Peyer's patch (tissue), 4 donors: ENCODE measurements around the gene CHRNA1. TPM values are rescaled to one million over a fixed set of nuclear protein-coding genes. Genes with fewer than 3 reads are reported as not detected.

Source experiments
- DNase-seq, 3 donors: peaks; one replicate each; pipeline ENCODE4 v3.0.0-alpha.2; 2017 to 2019
- H3K27ac ChIP-seq, 4 donors: fragments of 200-600 bp; sonication (generic); one replicate each; pipeline ENCODE4 v1.5.1; 2016 to 2019
- H3K27me3 ChIP-seq, 2 donors: fragments of 200-600 bp; sonication (generic); one replicate each; pipeline ENCODE4 v1.5.1; 2019
- H3K36me3 ChIP-seq, 3 donors: fragments of 200-600 bp; sonication (generic); one replicate each; pipeline ENCODE4 v1.5.1; 2016 to 2019
- H3K4me1 ChIP-seq, 4 donors: fragments of 200-600 bp; sonication (generic); one replicate each; pipeline ENCODE4 v1.5.1; 2016 to 2019
- H3K4me3 ChIP-seq, 4 donors: fragments of 200-600 bp; sonication (generic); 1 replicate in 3 of 4; 2 replicates in 1 of 4; pipeline ENCODE4 v1.5.1; 2016 to 2019; ENCODE audit warnings: mild to moderate bottlenecking in 1 of 4
- H3K9me3 ChIP-seq, 4 donors: fragments of 200-600 bp; sonication (generic); one replicate each; pipeline ENCODE4 v1.5.1; 2016 to 2019; ENCODE audit warnings: mild to moderate bottlenecking in 1 of 4
- POLR2A ChIP-seq, 2 donors: fragments of 450-650 bp; IDR thresholded peaks; one replicate each; pipeline ENCODE4 v1.5.1; 2017; ENCODE audit warnings: antibody characterized with exemption in 2 of 2, mild to moderate bottlenecking in 2 of 2, moderate library complexity in 2 of 2
- total RNA-seq, 4 donors: library from RNA; depleted of rRNA; stranded (reverse); fragments of >200 nt; gene quantifications; one replicate each; pipeline ENCODE4 v1.1.0, GENCODE V29; 2016
- TF ChIP-seq, protein P1 (sequence below), 6 experiments: fragments of 450-650 bp in 4 of 6; fragments of 200-600 bp in 2 of 6; sonication (generic) in 1 of 6; IDR thresholded peaks; one replicate each; pipeline ENCODE4 v1.5.1; 2017 to 2019; ENCODE audit warnings: antibody characterized with exemption in 6 of 6, mild to moderate bottlenecking in 3 of 6, moderate library complexity in 1 of 6

The CHRNA1 gene
- total RNA-seq, 4 donors from 2014 or later = not detected

DNA sequence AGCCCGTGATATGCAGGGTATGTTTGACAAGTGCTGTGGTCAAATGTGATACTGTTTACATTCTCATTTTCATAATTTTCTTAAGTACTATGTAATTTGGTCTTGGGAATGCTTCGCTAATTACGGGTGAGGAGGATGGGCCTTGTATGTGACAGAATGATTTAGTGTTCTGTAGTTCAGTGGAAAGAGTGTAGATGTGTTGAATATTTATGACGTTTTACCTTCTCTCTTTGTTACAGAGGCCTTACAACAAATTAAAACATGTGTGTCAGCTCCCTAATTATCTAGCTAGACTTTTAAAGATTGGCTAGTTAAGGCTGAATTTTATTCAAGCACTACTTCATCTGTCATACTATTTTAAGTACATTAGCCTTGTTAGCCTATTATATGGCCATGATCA, 10.6 kb upstream of the CHRNA1 start:
- peaks cover 0 to 12% (median 0%) of the 10 kb centered on the region in 4 donors for H3K4me1 ChIP-seq
- no peak overlapping the region for H3K27ac ChIP-seq
- DNase-seq = no peak
- H3K9me3 ChIP-seq = no peaks in the 10 kb centered on the region
- no peak overlapping the region for H3K4me3 ChIP-seq
- no peaks in the 10 kb centered on the region for H3K27me3 ChIP-seq
- no peak for TF ChIP-seq POLR2A (IDR thresholded peaks at IDR 0.05)
- TF ChIP-seq, protein P1, sequence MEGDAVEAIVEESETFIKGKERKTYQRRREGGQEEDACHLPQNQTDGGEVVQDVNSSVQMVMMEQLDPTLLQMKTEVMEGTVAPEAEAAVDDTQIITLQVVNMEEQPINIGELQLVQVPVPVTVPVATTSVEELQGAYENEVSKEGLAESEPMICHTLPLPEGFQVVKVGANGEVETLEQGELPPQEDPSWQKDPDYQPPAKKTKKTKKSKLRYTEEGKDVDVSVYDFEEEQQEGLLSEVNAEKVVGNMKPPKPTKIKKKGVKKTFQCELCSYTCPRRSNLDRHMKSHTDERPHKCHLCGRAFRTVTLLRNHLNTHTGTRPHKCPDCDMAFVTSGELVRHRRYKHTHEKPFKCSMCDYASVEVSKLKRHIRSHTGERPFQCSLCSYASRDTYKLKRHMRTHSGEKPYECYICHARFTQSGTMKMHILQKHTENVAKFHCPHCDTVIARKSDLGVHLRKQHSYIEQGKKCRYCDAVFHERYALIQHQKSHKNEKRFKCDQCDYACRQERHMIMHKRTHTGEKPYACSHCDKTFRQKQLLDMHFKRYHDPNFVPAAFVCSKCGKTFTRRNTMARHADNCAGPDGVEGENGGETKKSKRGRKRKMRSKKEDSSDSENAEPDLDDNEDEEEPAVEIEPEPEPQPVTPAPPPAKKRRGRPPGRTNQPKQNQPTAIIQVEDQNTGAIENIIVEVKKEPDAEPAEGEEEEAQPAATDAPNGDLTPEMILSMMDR (IDR thresholded peaks at IDR 0.05) = no peak
- no peaks in the 10 kb centered on the region for H3K36me3 ChIP-seq

GRCh38 chr2:174773215-174773614, 8.9 kb upstream of the CHRNA1 start:
- Histone ChIP-seq H3K36me3 (no peaks in the 10 kb centered on the region), H3K4me3 (no peak overlapping the region), H3K27me3 (no peaks in the 10 kb centered on the region), H3K4me1 (peaks cover 0 to under 1% (median 0%) of the 10 kb centered on the region in 4 donors), H3K27ac (no peak overlapping the region), H3K9me3 (no peaks in the 10 kb centered on the region)
- TF ChIP-seq, protein P1 (IDR thresholded peaks at IDR 0.05) = no peak
- TF ChIP-seq POLR2A (IDR thresholded peaks at IDR 0.05) = no peak
- no peak for DNase-seq

- H3K36me3 ChIP-seq = no peaks in the 10 kb centered on the region
- no peak for TF ChIP-seq POLR2A (IDR thresholded peaks at IDR 0.05)
- TF ChIP-seq, protein P1 (IDR thresholded peaks at IDR 0.05) = no peak
- H3K4me1 ChIP-seq = no peaks in the 10 kb centered on the region
- no peaks in the 10 kb centered on the region for H3K9me3 ChIP-seq
- no peak overlapping the region for H3K4me3 ChIP-seq
- no peaks in the 10 kb centered on the region for H3K27me3 ChIP-seq
- DNase-seq = no peak
- no peak overlapping the region for H3K27ac ChIP-seq
These were observed 8.2 kb upstream of the CHRNA1 start for GRCh38 chr2:174772472-174772801.

DNA sequence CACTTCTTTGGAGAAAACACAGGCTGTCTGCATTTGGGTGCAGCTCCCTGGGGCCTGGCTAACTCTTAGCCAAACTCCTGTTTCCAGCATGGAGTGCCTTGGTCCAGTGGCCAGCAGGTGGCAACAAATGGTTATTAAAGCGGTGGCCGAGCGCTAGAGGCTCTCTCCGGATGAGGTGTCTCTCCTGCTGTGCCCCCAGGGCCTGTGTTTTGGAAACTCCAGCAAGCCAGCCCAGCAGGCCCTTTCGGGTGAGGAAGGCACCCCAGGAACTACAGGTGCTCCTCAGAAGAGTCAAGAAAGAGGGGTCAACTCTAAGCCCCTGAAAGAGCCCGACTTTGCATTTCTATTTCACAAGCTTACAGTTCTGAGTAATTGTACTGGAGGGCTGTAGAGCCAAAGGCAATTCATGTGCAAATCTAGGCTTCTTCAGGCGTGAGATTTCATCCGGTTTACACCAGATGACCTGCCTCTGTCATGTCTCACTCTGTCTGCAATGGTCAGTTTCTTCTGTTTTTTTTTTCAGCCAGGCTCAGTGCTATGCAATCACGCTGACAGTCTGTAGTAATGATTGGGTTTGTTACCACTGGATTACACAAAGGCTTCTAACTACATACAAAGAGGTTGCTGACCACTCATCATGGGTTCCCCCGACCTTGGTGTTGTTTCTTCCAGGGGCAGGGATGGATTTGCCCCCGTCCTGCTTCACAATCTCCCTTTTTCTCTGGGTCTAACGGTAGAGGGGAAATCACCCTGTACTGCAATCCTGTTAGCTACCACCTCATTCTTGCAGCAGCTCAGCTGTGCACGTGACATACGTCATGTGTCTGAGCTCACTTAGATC, 7.6 kb upstream of the CHRNA1 start:
- no peaks in the 10 kb centered on the region for H3K36me3 ChIP-seq
- H3K27me3 ChIP-seq = no peaks in the 10 kb centered on the region
- no peaks in the 10 kb centered on the region for H3K4me1 ChIP-seq
- no peaks in the 10 kb centered on the region for H3K9me3 ChIP-seq
- H3K27ac ChIP-seq = no peak overlapping the region
- TF ChIP-seq POLR2A (IDR thresholded peaks at IDR 0.05) = no peak
- TF ChIP-seq, protein P1 (IDR thresholded peaks at IDR 0.05) = peak; percentile 23 to 71 (median 64)
- peak; percentile 55 to 85 (median 72) for DNase-seq
- no peak overlapping the region for H3K4me3 ChIP-seq

DNA sequence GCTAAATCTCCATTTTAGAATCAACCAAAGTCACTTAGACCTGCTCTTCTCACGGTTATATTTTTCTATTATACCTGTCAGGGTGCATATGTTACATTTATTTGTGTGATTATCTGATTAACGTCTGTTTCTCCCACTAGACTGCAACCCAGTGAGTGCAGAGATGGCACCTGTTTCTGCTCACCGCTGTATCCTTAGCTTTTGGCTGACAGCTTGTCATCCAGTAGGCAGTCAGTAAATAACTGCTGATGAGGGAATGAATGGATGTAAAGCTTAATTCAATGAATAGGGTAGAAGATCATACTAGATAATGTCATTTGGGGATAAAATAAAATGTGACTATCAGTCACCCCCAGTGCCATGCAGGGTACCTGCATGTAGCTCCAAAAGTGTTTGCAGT, 6.9 kb upstream of the CHRNA1 start:
- no peak for DNase-seq
- TF ChIP-seq POLR2A (IDR thresholded peaks at IDR 0.05) = no peak
- TF ChIP-seq, protein P1 (IDR thresholded peaks at IDR 0.05) = no peak
- H3K27me3 ChIP-seq = no peaks in the 10 kb centered on the region
- H3K9me3 ChIP-seq = no peaks in the 10 kb centered on the region
- H3K27ac ChIP-seq = no peak overlapping the region
- no peaks in the 10 kb centered on the region for H3K4me1 ChIP-seq
- H3K36me3 ChIP-seq = no peaks in the 10 kb centered on the region
- no peak overlapping the region for H3K4me3 ChIP-seq
